Middle frontal gyrus (tissue), 1 donor: Measurements from ENCODE around the gene TNN.
"Not testable (repeated sequence)": the region's sequence is repeated elsewhere in the genome, so short reads cannot be mapped to it uniquely, and the experiment has no call there.

ENCODE experiments used
- DNase-seq: peaks from one replicate; pipeline ENCODE4 v3.0.0-alpha.2; 2015; ENCODE audit warnings: low spot score; ENCODE audit errors: extremely low spot score

Gene TNN

DNA sequence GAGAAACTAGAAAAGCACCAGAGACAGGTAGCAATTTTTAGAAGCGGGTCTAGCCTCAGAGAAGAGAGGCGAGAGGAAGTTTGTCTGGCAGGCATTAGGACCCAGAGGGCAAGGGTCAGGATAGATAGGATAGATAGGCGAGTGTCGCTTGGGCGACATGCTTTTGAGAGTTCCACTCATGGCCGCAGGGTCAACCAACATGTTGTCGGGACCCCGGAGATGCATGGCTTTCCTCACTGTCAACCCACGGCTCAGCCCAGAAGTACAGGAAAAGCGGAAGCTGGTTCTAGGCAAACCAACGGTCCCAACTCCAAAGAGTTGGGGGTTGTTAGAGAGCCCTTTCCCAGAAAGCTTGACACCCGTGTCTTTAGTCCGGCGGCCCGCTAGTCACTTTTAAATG is 38.9 kb downstream of the TNN start:
- DNase-seq = not testable (repeated sequence)

DNA sequence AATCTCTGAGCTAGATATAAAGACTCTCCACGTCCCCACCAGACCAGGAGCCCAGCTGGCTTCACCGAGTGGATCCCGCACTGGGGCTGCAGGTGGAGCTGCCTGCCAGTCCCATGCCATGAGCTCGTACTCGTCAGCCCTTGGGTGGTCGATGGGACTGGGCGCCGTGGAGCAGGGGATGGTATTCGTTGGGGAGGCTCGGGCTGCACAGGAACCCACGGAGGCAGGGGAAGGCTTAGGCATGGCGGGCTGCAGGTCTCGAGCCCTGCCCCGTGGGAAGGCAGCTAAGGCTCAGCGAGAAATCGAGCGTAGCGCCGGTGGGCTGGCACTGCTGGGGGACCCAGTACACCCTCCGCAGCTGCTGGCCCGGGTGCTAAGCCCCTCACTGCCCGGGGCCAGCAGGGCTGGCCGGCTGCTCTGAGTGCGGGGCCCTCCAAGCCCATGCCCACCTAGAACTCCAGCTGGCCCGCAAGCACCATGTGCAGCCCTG is 40.7 kb downstream of the TNN start:
- not testable (repeated sequence) for DNase-seq

DNA sequence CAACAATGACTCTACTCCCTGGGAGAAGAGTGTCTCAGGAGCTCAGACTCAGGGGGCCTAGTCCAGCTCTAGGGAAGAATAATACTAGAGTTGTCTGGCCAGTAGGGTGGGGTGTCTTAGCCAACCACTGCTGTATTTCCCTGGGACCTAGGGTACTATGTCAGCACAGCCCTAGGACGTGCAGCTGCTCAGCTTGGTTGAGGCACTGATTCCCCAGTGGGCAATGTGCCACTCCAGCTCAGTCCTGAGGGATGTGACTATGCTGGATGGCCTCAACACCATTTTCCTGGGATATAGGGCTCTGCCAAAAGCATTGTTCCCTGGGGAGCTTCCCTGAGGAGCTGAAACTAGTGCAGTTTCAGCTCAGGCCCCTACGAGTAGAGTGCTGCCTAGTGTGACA is 47.4 kb downstream of the TNN start:
- no peak for DNase-seq

DNA sequence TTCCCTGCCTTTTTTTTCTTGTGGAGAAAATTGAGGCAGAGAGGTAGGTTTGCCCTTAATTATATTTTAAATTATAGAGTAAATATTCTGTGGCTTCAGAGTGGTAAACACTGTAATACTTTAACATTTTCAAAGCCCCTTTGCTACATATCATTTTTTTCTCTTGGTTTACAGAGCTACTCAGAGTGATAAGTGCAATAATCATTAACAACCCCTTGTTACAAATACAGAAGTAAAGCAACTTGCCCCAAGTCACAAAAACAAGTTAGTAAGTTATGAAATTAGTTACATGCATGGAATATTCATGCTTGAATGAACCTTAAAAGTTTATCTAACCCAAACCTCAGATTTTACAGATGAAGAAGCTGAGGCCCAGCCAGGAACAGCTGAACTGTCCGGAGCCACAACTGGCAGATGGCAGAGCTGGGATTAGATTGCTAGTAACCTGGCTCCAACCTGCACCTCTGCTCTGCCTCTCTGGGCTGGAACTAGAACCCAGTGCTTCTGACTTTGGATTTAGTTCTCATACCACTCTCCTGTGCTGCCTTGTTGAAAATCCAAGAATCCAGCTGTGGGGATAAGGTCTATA is 48.7 kb downstream of the TNN start:
- no peak for DNase-seq

DNA sequence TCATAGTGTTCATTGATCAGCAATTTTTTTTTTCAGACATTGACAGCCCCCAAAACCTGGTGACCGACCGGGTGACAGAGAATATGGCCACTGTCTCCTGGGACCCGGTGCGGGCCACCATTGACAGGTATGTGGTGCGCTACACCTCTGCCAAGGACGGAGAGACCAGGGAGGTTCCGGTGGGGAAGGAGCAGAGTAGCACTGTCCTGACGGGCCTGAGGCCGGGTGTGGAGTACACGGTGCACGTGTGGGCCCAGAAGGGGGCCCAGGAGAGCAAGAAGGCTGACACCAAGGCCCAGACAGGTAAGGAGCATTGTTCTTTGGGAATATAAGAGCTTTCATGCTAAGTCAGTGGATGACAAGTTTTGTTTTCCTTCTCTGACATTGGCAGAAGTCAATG is 49.3 kb downstream of the TNN start:
- no peak for DNase-seq

DNA sequence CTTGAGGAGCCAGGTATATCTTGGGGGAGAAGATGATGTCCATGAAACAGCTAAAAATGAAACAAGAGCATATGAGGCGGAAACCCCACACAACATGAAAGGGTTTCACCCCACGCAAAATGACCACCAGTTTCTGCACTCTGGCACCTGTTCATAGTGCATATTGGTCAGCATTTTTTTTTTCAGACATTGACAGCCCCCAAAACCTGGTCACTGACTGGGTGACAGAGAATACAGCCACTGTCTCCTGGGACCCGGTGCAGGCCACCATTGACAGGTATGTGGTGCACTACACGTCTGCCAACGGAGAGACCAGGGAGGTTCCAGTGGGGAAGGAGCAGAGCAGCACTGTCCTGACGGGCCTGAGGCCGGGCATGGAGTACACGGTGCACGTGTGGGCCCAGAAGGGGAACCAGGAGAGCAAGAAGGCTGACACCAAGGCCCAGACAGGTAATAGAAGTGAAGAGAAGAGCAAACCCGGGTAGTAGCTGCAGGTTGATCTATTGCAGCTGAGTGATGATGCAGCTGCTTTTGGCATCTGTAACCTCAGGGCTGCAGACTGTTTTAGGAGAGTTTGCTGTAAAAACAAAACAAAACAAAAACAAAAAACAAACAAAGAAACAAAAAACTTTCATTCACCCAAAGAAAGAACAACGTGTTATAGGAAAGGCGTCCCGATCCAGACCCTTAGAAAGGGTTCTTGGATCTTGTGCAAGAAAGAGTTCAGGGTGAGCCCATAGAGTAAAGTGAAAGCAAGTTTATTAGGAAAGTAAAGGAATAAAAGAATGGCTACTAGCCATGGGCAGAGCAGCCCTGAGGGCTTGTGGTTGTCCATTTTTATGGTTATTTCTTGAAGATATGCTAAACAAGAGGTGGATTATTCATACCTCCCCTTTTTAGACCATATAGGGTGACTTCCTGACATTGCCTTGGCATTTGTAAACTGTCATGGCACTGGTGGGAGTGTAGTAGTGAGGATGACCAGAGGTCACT is 51.0 kb downstream of the TNN start:
- DNase-seq = no peak

DNA sequence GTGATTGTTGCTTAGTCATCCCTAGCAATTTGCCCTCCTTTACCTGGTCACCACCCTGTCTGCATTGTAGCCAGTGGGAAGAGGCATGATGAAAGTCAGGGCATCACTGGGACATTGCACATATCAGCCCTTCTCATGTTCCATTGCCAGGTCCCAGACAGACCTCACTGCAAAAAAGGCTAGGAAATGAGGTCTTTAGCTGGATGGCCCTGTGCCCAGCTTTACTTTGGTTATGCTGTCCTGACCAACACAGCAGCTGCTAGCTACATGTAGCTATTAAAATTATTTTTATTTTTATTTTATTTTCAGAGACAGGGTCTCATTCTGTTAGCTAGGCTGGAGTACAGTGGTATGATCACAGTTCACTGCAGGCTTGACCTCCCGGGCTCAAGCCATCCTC is 52.9 kb downstream of the TNN start:
- DNase-seq = no peak

DNA sequence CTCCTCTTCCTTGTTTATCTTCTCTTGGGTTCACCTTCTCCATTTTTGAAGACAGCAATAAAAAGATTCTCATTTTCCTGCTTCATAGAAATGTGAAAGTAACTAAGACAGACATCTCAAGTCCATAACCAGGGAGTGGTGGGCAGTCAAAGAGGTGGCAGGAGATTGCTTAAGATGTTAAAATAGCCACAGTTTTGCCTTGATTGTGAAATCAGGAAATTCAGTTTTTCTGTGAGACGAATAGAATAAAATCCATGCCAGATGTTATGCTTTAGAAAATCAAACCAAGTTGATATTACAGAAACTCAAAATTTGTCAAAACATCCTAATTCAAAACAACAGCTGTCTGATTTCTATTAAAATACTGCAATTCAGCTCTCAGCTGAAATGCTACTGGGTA is 57.2 kb downstream of the TNN start:
- no peak for DNase-seq

DNA sequence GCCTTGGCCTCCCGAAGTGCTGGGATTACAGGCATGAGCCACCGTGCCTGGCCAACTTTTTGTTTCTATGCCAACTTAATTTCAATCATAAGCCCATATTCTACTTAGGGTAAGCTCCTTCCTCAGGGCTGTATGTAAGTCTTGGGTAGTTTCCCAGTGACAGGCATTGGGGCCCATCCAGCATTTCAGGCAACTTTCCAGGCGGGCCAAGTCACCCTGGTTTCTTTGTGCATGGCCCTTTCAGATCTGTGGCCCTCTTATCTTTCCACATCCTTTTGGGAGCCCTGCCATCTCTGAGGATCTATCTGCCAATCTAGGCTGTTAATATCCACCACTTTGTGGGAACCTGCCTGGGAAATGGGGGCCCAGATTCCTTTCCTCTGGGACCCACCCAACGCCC is 58.7 kb downstream of the TNN start:
- no peak for DNase-seq

DNA sequence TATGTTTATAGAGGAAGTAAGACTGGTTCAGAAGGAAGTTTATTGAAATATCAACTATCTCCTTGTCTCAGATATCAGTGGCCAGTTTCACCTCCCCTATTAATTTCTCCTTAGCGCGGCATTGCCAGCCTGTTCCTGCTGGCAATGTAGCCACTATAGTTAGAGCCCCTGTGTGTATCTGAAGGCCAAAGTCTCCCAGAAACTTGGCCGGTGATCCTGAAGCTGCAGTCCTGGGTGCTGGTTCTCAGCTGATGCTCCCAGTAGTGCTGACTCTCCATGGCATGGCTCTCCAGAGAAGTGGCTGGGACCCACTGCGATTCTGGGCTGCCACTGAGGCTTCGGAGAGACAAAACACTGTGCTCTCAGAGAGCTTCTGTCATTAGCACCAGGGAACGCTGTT is 59.9 kb downstream of the TNN start:
- no peak for DNase-seq

DNA sequence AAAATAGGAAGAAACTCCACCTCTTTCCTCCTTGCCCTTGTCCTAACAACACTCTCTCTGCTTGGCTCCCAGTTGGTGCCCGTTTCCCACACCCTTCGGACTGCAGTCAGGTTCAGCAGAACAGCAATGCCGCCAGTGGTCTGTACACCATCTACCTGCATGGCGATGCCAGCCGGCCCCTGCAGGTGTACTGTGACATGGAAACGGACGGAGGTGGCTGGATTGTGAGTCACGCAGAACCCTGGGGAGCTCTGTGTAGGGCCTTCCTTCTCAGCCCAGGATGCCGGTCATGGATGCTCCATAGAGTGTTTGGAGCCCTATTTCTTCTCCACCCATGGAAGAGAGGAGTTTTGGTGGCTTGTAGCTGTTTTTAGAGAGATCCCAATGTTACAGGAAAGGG is 60.9 kb downstream of the TNN start:
- no peak for DNase-seq

DNA sequence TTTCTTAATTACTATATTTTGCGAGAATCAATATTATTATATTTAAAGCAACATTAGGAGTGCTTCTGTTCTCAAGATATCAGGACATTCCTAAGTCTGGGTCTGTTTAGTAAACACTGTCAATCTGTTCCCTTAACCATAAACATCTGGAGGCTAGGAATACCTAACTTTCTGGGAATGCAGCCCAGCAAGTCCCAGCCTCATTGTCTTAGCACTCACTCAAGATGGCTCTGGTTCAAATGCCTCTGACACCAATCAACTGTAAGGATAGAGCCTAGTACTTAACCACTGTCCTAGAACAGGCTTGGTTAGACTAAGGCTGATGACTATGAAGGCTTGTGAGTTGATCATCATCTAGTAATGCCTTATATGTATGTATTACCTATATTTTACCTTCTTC is 61.5 kb downstream of the TNN start:
- no peak for DNase-seq

DNA sequence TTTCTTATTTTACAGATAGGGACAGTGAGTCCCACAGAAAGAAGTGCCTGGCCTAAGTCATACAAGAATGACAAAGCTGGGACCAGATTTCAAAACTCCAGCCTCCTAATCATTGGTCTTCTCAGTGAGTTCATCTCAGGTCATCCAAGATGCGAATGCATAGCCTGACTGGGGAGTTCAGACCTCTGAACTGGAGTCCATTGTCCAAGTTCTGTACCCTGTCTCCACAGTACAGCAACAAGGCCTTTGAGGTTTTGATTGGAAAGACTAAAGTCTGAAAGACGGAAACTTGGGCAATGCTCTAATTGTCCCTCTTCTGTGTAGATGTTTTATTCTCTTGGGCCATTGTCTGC is 62.0 kb downstream of the TNN start:
- no peak for DNase-seq

DNA sequence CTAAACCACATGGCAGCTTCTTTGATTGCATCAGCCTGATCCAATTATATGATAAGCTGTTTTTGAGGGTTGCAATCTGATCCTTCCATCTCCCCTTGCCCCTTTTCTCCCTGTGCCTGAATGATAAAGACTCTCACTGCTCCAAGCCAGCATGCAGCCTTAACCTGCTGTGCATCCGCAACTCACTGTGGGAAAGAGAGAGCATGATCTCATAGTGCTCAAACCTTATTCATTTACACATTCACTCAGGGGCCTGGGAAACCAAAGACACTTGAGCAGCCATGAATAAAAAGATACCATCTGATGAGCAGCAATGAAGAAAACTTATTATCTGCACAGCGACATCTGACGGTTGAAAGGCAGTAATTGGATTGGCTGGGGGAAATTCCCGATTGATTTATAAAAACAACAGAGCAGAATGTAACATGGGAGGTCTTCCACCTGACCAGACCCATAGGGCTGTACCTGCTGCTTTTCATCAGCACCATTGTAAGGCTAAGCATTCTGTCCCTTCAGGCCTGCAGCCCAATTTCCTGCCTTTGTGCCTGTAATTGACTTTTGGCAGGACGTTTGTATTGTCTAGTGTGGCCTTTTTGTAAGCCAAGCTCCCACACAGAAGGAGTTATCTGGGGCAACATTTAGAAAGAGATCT is 62.5 kb downstream of the TNN start:
- no peak for DNase-seq

DNA sequence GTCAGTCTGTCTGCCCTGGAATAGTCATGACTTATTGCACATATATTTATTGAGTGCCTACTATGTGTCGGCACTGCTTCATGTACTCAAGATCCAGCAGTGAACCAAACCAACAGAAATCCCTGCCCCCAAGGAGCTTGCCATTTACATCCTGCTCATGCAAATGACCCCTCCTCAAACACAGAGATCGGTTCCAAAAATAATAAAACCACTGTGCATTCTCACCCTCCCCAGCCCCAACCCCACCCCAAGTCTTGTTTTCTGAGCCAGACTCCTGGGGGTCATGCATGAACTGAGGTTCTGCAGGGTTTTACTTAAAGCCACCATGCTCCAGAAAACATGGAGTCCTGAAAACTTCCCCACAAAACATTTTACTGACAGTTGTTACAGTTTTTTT is 63.0 kb downstream of the TNN start:
- no peak for DNase-seq

DNA sequence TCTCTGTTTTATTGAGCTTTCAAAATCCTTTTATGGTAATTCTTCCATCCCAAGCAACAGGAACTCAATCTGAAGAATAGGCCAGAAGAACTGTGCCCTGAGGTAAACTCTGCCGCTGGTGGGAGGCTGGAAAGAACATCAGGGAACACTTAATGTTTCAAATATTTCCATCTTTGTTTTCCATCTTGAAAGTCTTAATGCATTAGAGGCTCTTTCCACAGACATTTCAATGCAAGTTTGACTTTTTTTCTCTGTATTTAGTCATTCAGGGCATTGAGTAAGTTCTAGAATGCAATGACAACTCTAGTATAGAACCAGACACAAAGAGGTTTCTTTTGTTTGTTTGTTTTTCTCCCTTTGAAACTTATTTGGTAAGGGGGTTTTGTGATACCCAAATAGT is 63.5 kb downstream of the TNN start:
- no peak for DNase-seq

DNA sequence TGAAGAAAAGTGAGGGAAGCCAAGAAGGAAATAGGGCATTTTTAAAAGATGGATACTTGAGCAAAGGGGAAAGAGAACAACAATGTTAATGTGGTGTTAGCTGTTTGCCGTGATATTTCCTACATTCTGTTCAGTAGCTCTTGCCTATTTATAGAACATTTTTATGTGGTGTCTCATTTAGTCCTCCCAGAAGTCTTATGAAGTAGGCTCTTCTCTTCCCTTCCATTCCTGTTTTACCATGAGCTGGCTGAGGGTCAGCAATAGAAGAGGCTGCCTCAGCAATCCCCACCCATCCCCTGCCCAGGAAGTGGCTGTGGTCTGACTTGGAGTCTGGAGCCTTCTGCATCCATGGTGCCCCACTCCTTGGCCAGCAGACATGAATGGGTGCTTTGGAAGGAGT is 64.8 kb downstream of the TNN start:
- DNase-seq = no peak

DNA sequence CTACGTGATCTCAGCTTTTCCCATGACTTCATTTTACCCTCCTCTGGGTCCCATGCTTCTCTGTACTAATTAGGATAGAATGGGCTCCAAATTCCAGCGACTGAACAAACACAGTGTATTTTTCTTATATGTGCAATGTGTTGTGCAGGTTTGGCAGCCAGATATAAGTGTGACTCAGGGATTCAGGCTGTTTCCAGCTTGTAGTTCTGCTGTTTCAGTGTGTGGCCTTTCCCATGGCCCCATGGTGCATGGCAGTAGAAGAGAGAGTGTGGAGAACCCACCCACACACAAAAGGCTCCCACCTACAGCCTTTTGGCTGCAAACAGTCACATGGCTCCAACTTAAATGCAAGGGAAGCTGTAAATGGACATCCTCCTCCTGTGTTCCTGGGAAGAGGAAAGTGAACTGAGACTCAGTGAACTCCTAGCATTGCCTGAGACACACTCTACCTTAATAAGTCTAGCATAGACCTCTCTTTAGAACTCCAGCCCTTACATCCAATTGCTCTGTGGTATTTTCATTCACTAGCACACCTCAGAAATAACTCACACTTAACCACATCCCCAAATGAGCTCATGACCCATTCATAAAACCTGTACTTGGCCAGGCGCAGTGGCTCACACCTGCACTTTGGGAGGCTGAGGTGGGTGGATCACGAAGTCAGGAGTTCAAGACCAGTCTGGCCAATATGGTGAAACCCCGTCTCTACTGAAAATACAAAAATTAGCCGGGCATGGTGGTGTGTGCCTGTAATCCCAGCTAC is 66.2 kb downstream of the TNN start:
- DNase-seq = peak; percentile 16

DNA sequence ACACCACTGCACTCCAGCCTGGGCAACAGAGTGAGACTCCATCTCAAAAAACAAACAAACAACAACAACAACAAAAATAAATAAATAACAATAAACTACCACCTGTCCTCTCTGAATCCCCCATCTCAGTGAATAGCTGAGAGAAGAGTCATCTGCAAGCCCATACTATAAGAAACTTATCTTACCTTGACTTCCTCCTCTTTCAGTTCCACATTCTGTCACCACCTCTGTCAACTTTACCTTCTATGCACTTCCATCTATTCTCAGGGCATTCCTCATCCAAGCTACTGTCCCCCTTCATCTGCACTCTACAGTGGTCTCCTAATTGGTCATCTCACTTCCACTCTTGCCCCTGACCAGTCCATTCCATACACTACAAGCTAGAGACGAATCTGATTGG is 66.9 kb downstream of the TNN start:
- DNase-seq = no peak

DNA sequence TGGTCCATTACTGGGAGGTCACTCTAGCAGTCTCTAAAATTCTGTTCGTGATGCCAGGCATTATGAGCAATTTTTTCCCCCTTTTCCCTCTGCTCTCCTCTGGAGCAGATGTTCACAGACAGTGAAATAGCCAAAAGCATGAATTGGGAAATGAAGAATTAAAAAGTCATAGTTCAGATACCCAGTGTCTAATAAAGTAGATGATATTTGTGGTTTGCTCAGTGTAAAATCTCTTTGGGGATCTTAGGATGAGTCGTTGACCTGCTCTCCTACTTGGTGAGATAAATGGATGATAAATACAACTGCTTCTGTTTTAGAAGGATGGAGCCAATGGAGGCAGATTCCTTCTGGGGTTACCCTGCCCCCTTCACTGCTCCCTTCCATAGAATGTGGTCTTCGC is 68.6 kb downstream of the TNN start:
- DNase-seq = no peak

DNA sequence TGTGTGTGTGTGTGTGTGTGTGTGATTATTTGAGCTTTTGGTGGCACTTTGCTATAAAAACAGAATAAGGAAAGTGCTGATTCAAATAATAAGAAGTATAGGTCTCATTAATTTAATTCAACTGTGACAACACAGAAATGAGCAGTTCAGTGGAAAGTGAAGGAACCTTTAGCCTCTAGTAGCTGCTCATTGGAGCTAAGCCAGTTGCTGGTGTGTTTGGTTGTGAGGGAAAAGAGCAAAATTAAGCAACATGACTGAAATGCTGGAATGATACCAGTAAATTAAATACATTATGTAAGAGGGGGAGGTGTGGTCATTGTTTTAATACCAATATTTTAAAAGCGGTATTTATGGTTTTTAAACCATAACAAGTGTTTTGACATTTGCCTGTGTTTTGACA is 69.7 kb downstream of the TNN start:
- DNase-seq = no peak

DNA sequence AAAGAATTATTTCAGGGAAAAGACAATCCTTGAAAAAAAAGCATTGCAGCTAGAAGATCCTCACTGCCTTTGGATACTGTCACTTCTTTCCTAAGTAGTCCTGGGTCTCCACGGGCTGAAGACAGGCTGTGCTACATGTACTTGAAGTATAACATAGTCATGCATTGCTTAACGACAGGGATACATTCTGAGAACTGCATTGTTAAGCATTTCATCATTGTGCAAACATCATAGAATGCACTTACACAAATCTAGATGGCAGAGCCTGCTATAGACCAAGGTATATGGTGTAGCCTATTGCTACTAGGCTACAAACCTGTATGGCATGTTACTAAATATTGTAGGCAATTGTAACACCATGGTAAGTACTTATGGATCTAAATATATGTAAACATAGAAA is 70.9 kb downstream of the TNN start:
- no peak for DNase-seq
